ENCODE data around the gene DVL2. TPM values are rescaled to one million over a fixed set of nuclear protein-coding genes. Genes with fewer than 3 reads are reported as not detected.

The DVL2 gene
- polyA plus RNA-seq, 3 donors from 2014 or later: 19.4 to 28.5 (median 25.2) TPM

- peaks cover 0 to 8% (median 0%) of the 10 kb centered on the region in 3 donors for H3K36me3 Mint-ChIP-seq
- H3K9me3 Mint-ChIP-seq: no peaks in the 10 kb centered on the region
- H3K4me1 Mint-ChIP-seq: peaks cover 17 to 25% of the 10 kb centered on the region in 2 donors
- no peak for DNase-seq
- peak within 1 kb of the TSS in 5 of 6 donors; percentile 23 to 67 (median 36) for H3K27ac Mint-ChIP-seq
- peaks cover 5 to 33% (median 18%) of the 10 kb centered on the region in 3 donors for H3K27me3 Mint-ChIP-seq (ENCODE audit: low read depth in 3 of 3)
- H3K4me3 Mint-ChIP-seq: peak within 1 kb of the TSS; percentile 72 to 80 (median 73)
Observed at GRCh38 chr17:7262192-7262934, 28.0 kb upstream of the DVL2 start, which contains the start of gene CLDN7. TSS of gene CLDN7 (minus strand) at chr17:7262478. CDS start at chr17:7262043, 435 bp downstream.

DNA sequence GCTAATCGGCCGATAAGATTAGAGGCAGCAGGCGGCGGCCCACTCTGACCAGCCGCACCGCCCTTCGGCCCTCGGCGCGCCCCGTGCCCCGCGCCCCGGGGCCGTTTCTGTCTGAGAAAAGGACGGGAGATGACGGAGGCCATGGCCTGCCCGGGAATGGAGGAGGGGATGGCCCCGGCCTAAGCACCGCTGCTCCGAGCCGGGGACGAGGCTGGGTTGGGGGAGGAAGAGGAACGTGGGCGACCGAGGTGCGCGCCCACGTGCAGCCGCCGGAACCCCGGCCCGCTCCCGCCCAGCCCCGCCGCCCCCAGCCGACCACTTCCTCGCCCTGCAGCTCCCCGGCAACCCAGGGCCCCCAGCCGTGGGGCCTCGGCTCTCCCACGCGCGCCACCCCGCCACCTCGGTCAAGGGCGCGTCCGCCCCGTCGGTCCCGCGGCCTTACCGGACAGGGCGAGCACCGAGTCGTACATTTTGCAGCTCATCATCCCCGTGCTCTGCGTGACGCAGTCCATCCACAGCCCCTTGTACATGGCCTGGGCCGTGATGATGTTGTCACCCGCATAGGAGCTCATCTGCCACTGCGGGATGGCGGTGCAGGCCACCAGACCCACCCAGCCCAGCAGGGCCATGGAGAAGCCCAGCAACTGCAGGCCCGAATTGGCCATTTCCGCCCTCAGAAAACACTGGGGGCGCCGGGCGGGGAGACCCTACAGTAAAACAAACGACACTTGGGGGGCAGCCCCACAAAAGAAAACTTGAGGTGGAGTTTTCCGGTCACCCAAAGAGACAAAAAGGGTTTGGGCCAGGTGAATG, 27.3 kb upstream of the DVL2 start:
- Mint-ChIP-seq H3K4me3 (peak overlapping the region; percentile 72 to 80 (median 73)), H3K36me3 (peaks cover 0 to 12% (median 4%) of the 10 kb centered on the region in 3 donors), H3K27me3 (ENCODE audit: low read depth in 3 of 3) (peaks cover 5 to 30% (median 16%) of the 10 kb centered on the region in 3 donors), H3K9me3 (no peaks in the 10 kb centered on the region), H3K4me1 (peaks cover 17 to 27% of the 10 kb centered on the region in 2 donors), H3K27ac (peak overlapping the region in 1 of 6 donors; percentile 53)
- DNase-seq: peak; percentile 33 to 35 (median 33)

- Mint-ChIP-seq H3K9me3 (no peaks in the 10 kb centered on the region), H3K27ac (no peak overlapping the region)
- peak in 2 of 3 donors; percentile 26 for DNase-seq
Observed at GRCh38 chr17:7260651-7261378, 26.5 kb upstream of the DVL2 start.

DNA sequence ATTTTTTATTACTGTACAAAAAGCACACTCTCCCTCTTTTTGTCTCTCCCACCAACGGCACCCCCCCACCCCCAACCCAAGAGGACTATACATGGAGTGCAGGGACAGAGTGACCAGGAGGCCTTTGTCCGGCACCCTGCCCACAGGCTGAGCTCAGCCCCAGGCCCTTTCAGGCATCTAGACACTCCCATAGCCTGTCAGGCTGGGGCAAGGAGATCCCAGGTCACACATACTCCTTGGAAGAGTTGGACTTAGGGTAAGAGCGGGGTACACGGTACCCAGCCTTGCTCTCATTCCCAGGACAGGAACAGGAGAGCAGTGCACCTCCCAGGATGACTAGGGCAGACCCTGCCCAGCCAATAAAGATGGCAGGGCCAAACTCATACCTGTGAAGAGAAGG, 25.8 kb upstream of the DVL2 start:
- peaks cover 0 to 17% (median 8%) of the 10 kb centered on the region in 3 donors for H3K36me3 Mint-ChIP-seq
- H3K27ac Mint-ChIP-seq: peak overlapping the region in 1 of 6 donors; percentile 50
- DNase-seq: no peak
- H3K4me1 Mint-ChIP-seq: peaks cover 17 to 27% of the 10 kb centered on the region in 2 donors
- peak overlapping the region; percentile 50 to 71 (median 63) for H3K4me3 Mint-ChIP-seq
- H3K9me3 Mint-ChIP-seq: no peaks in the 10 kb centered on the region
- peaks cover 6 to 24% (median 15%) of the 10 kb centered on the region in 3 donors for H3K27me3 Mint-ChIP-seq (ENCODE audit: low read depth in 3 of 3)

More at GRCh38 chr17:7260651-7261378, 26.5 kb upstream of the DVL2 start:
- H3K4me1 Mint-ChIP-seq: peaks cover 17 to 27% of the 10 kb centered on the region in 2 donors
- H3K27me3 Mint-ChIP-seq (ENCODE audit: low read depth in 3 of 3): peaks cover 7 to 26% (median 15%) of the 10 kb centered on the region in 3 donors
- peaks cover 0 to 17% (median 8%) of the 10 kb centered on the region in 3 donors for H3K36me3 Mint-ChIP-seq
- peak overlapping the region; percentile 66 to 80 (median 72) for H3K4me3 Mint-ChIP-seq

DNA sequence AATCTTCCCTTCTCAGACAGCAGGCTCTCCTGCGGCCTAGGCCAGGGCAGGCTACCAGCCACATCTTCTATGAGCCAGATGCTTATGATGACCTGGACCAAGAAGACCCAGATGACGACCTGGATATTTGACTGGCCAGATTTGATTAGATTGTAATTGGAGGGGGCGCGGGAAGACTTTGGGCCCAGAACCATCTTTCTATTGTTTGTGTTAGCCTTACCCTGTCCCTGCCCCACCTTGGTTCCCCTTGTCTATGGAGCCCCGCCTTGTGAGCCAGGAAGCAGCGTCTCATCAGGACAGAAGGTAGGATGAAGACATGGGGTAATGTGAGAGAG, 25.2 kb upstream of the DVL2 start:
- H3K27ac Mint-ChIP-seq: no peak overlapping the region
- H3K4me3 Mint-ChIP-seq: peak overlapping the region in 4 of 5 donors; percentile 7 to 42 (median 14)
- H3K9me3 Mint-ChIP-seq: no peaks in the 10 kb centered on the region

GRCh38 chr17:7258731-7259554, 24.6 kb upstream of the DVL2 start:
- H3K4me1 Mint-ChIP-seq: peaks cover 17 to 30% of the 10 kb centered on the region in 2 donors
- no peaks in the 10 kb centered on the region for H3K9me3 Mint-ChIP-seq
- DNase-seq: no peak
- H3K27ac Mint-ChIP-seq: peak overlapping the region in 1 of 6 donors; percentile 69
- H3K27me3 Mint-ChIP-seq (ENCODE audit: low read depth in 3 of 3): peaks cover 6 to 14% (median 11%) of the 10 kb centered on the region in 3 donors
- H3K36me3 Mint-ChIP-seq: peaks cover 5 to 22% (median 13%) of the 10 kb centered on the region in 3 donors
- peak overlapping the region in 2 of 5 donors; percentile 7 to 15 for H3K4me3 Mint-ChIP-seq

More for the DNA sequence above, 25.2 kb upstream of the DVL2 start:
- no peak for DNase-seq
- H3K36me3 Mint-ChIP-seq: peaks cover 4 to 22% (median 13%) of the 10 kb centered on the region in 3 donors
- H3K4me1 Mint-ChIP-seq: peaks cover 17 to 29% of the 10 kb centered on the region in 2 donors
- H3K27me3 Mint-ChIP-seq (ENCODE audit: low read depth in 3 of 3): peaks cover 6 to 19% (median 13%) of the 10 kb centered on the region in 3 donors

DNA sequence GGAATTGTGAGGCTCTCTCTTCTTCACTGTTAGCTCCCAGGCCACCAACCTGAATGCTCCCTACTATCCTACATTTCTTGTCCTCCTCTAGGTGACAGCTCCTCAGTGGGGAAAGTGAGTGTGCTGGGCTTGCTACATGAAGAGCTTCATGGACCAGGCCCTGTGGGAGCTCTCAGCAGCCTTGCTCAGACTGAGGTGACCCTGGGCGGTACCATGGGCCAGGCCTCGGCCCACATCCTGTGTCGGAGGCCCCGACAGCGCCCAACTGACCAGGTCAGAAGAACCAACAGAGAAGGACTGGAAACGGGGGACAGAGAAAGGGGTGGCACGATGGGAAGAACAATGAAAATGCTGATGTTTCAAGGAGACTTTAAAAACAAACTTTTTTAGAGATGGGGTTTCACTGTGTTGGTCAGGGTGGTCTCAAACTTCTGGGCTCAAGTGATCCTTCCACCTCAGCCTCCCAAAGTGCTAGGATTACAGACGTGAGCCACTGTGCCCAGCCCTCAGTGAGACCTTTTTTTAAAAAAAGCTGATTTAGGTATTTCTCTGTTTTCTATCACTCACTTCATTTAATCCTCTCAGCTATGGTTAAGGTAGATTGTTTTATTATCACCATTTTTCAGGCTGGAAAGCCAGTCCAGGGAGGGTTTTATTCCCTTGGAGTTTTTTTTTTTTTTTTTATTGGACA, 22.6 kb upstream of the DVL2 start:
- Mint-ChIP-seq H3K4me3 (no peak overlapping the region), H3K4me1 (peaks cover 21 to 29% of the 10 kb centered on the region in 2 donors), H3K36me3 (peaks cover 9 to 27% (median 13%) of the 10 kb centered on the region in 3 donors), H3K27ac (peak overlapping the region in 2 of 6 donors; percentile 72 to 83), H3K9me3 (no peaks in the 10 kb centered on the region), H3K27me3 (ENCODE audit: low read depth in 3 of 3) (peaks cover 9 to 14% (median 11%) of the 10 kb centered on the region in 3 donors)
- no peak for DNase-seq

DNA sequence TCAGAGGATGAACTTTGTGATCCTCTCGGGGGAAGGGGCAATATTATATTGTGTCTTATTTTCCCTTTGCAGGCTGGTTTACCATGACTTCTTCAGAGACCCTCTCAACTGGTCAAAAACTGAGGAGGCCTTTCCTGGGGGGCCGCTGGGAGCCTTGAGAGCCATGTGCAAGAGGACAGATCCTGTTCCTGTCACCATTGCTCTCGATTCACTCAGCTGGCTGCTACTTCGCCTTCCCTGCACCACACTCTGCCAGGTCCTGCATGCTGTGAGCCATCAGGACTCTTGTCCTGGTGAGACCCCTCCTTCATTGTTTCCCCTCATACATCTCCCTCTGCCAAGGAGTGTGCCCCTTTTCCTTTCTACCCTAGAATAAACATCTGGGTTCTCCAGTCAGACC, 20.2 kb upstream of the DVL2 start:
- H3K36me3 Mint-ChIP-seq: peaks cover 9 to 27% (median 13%) of the 10 kb centered on the region in 3 donors
- peaks cover 36 to 39% of the 10 kb centered on the region in 2 donors for H3K4me1 Mint-ChIP-seq
- DNase-seq: no peak
- peaks cover 11 to 13% (median 12%) of the 10 kb centered on the region in 3 donors for H3K27me3 Mint-ChIP-seq (ENCODE audit: low read depth in 3 of 3)
- peak overlapping the region in 1 of 5 donors; percentile 52 for H3K4me3 Mint-ChIP-seq
- H3K27ac Mint-ChIP-seq: peak overlapping the region in 3 of 6 donors; percentile 60 to 77 (median 70)
- H3K9me3 Mint-ChIP-seq: no peaks in the 10 kb centered on the region

DNA sequence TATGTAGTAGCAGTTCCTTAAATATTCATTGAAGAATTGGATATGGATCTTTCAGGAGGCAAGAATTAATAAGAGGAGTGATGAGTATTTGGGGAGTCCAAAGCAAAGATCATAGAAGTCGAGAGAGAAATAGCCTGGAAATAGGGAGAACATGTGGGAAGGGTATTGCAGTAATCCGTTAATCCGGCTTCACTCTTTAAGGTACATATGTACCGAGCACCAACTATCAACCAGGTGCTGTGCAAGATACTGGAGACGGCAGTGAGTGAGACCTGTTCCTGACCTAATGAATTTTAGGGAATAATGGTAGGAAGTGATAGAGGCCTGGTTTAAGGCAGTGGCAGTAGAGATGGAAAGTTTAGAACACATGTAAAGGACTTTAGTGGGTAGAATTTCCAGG, 18.8 kb upstream of the DVL2 start:
- H3K27ac Mint-ChIP-seq: peak overlapping the region; percentile 99 to 100 (median 100)
- peak overlapping the region; percentile 96 to 98 (median 97) for H3K4me3 Mint-ChIP-seq
- DNase-seq: no peak
- peaks cover 44 to 51% of the 10 kb centered on the region in 2 donors for H3K4me1 Mint-ChIP-seq
- H3K9me3 Mint-ChIP-seq: no peaks in the 10 kb centered on the region
- peaks cover 11 to 13% (median 12%) of the 10 kb centered on the region in 3 donors for H3K27me3 Mint-ChIP-seq (ENCODE audit: low read depth in 3 of 3)
- peaks cover 9 to 22% (median 13%) of the 10 kb centered on the region in 3 donors for H3K36me3 Mint-ChIP-seq

DNA sequence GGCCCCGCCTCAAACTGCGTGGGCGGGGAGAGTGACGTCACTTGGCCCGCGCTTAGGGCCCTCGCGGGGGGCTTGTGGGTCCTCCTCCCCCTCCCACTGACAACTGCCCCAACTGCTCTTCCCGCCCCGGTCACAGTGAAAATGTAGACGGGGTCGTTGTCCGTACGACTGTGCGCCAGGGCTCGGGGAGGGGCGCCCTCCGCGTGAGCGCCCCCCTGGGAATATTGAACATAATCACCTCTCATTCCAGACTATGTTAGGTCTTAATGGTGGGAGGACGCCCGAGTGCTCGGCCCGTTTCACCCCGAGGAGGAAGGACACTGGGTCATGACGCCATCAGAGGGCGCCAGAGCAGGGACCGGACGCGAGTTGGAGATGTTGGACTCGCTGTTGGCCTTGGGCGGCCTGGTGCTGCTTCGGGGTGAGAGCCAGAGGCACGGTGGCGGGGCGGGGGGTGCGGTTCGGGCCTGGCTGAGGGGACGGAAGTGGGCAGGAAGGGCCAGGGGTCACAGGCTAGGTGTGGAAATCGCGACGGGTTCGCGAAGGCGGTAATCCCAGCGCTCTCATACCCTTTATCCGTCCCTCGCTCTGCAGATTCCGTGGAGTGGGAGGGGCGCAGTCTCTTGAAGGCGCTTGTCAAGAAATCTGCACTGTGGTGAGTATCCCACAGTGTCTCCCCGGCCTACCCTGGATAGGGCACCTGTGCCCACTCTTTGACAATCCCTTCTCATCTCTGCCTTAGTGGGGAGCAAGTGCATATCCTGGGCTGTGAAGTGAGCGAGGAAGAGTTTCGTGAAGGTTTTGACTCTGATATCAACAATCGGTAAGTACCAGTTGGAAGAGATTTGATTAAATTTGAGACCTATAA, 18.1 kb upstream of the DVL2 start, which contains the start of gene ELP5:
Gene ELP5, plus strand, starts transcription at position 40 of the 868 bp plus-strand sequence. Its CDS starts 336 bp downstream, at position 376.
- H3K4me1 Mint-ChIP-seq: peaks cover 44 to 51% of the 10 kb centered on the region in 2 donors
- peaks cover 11 to 13% (median 12%) of the 10 kb centered on the region in 3 donors for H3K27me3 Mint-ChIP-seq (ENCODE audit: low read depth in 3 of 3)
- H3K27ac Mint-ChIP-seq: peak within 1 kb of the TSS; percentile 99 to 100 (median 100)
- peaks cover 9 to 22% (median 13%) of the 10 kb centered on the region in 3 donors for H3K36me3 Mint-ChIP-seq
- H3K9me3 Mint-ChIP-seq: no peaks in the 10 kb centered on the region
- peak; percentile 90 to 92 (median 91) for DNase-seq
- peak within 1 kb of the TSS; percentile 96 to 98 (median 97) for H3K4me3 Mint-ChIP-seq

GRCh38 chr17:7251661-7252175, 17.4 kb upstream of the DVL2 start, which contains the start of gene CTDNEP1:
TSS of gene CTDNEP1 (minus strand) at chr17:7251734. CDS start at chr17:7251296, 438 bp downstream.
- H3K27ac Mint-ChIP-seq: peak within 1 kb of the TSS; percentile 99 to 100 (median 100)
- H3K36me3 Mint-ChIP-seq: peaks cover 9 to 20% (median 11%) of the 10 kb centered on the region in 3 donors

More at GRCh38 chr17:7251661-7252175, 17.4 kb upstream of the DVL2 start, which contains the start of gene CTDNEP1:
- no peaks in the 10 kb centered on the region for H3K9me3 Mint-ChIP-seq
- peaks cover 11 to 13% (median 12%) of the 10 kb centered on the region in 3 donors for H3K27me3 Mint-ChIP-seq (ENCODE audit: low read depth in 3 of 3)
- peaks cover 43 to 51% of the 10 kb centered on the region in 2 donors for H3K4me1 Mint-ChIP-seq
- DNase-seq: peak; percentile 99
- H3K4me3 Mint-ChIP-seq: peak within 1 kb of the TSS; percentile 96 to 98 (median 97)
